Measurements from ENCODE around the gene TAS2R60. TPM values are rescaled to one million over a fixed set of nuclear protein-coding genes. Genes with fewer than 3 reads are reported as not detected.

The TAS2R60 gene
- total and polyA plus RNA-seq, 2 donors (not counting 3 experiments of a cell fraction or from before 2014, with no cell fraction given): not detected

GRCh38 chr7:143463957-143464356, 20.7 kb downstream of the TAS2R60 start:
- Histone ChIP-seq H2AFZ (ENCODE audit: low read depth, low read length) (no peak overlapping the region), H3K36me3 (ENCODE audit: control insufficient read depth in 2 of 2, extremely low read depth in 1 of 2, insufficient read depth in 2 of 2, low read length in 2 of 2) (no peaks in the 10 kb centered on the region), H3K4me2 (ENCODE audit: insufficient read depth, low read length) (no peak overlapping the region), H3K4me3 (replicated peaks in 1 of 3; ENCODE audit: insufficient read depth in 1 of 3, low read depth in 1 of 3, low read length in 3 of 3) (no peak overlapping the region), H3K4me1 (ENCODE audit: control insufficient read depth, extremely low read depth, insufficient read depth, low read length) (no peaks in the 10 kb centered on the region), H3K9me1 (replicated peaks; ENCODE audit: control insufficient read depth, extremely low read depth, insufficient read depth, low read length) (no peaks in the 10 kb centered on the region), H3K27me3 (ENCODE audit: control insufficient read depth in 2 of 2, insufficient read depth in 2 of 2, low read length in 2 of 2) (no peaks in the 10 kb centered on the region), H4K20me1 (replicated peaks; ENCODE audit: control insufficient read depth, extremely low read depth, insufficient read depth, low read length) (no peaks in the 10 kb centered on the region), H3K9me3 (replicated peaks; ENCODE audit: control insufficient read depth, insufficient read depth, low read length) (no peaks in the 10 kb centered on the region), H3K79me2 (ENCODE audit: control insufficient read depth, insufficient read depth, low read length) (no peaks in the 10 kb centered on the region), H3K27ac (ENCODE audit: insufficient read depth, low read depth, low read length) (no peak overlapping the region), H3K9ac (replicated peaks; ENCODE audit: extremely low read depth, insufficient read depth, low read length) (no peak overlapping the region)
- DNase-seq (ENCODE audit: low read depth, low spot score) (no peak), FAIRE-seq (no peak)
- dilution Hi-C loops (cut with MboI; ENCODE audit: extremely low pct_ligation_motif_present, low sequenced_read_pairs) (no loop called here), intact Hi-C loops (cut with micrococcal nuclease) (no loop called here)
- ChIA-PET POLR2A (no interaction called here), CTCF (interaction anchor here (1.1 kb wide), 1 partner anchor 10 kb away, joined by 3 read pairs; no protein-coding TSS in a partner anchor)
- no peak for TF ChIP-seq EZH2 (IDR thresholded peaks at IDR 0.05; ENCODE audit: borderline replicate concordance, low read depth, low read length, severe bottlenecking)
- TF ChIP-seq CTCF (IDR thresholded peaks at IDR 0.05; ENCODE audit: extremely low read depth in 1 of 2, insufficient read depth in 1 of 2, low read depth in 1 of 2, low read length in 2 of 2): no peak
- no peak for TF ChIP-seq GATA2 (IDR thresholded peaks at IDR 0.05; ENCODE audit: insufficient read depth, insufficient read length, low read depth, low read length)
- no peak for TF ChIP-seq JUN (IDR thresholded peaks at IDR 0.05; ENCODE audit: borderline replicate concordance, insufficient read depth, insufficient read length, low read depth)
- TF ChIP-seq FOS (IDR thresholded peaks at IDR 0.05; ENCODE audit: borderline replicate concordance, insufficient read depth, low read length): no peak
- no peak for TF ChIP-seq MAX (IDR thresholded peaks at IDR 0.05; ENCODE audit: insufficient read depth, insufficient read length)
- no peak for TF ChIP-seq MYC (IDR thresholded peaks at IDR 0.05; ENCODE audit: low read depth, low read length)
- no peak for TF ChIP-seq POLR2A (IDR thresholded peaks at IDR 0.05; ENCODE audit: low read depth, low read length)
- no peak for TF ChIP-seq POLR2AphosphoS5 (IDR thresholded peaks at IDR 0.05; ENCODE audit: insufficient read depth, low read depth, low read length)
- no TSS peak for BruUV-seq (replicated peaks)
